GM19239 (cell line): ENCODE data around the gene BCL2L13.

Source experiments
- DNase-seq: peaks from one replicate; pipeline ENCODE4 v3.0.0; 2011; ENCODE audit warnings: low spot score; ENCODE audit not compliant: insufficient read length
- FAIRE-seq: peaks from 2 replicates; lab custom pipeline; 2011; peaks lifted over from hg19 to GRCh38; lab: Jason Lieb, UNC

BCL2L13 gene

GRCh38 chr22:17724241-17724640, 85.7 kb downstream of the BCL2L13 start:
- FAIRE-seq: no peak
- no peak for DNase-seq

GRCh38 chr22:17724678-17725499, 86.3 kb downstream of the BCL2L13 start:
- FAIRE-seq: no peak
- DNase-seq: no peak

GRCh38 chr22:17725500-17725796, 86.9 kb downstream of the BCL2L13 start:
- DNase-seq (no peak), FAIRE-seq (no peak)

GRCh38 chr22:17726006-17726927, 87.7 kb downstream of the BCL2L13 start:
- DNase-seq: no peak
- no peak for FAIRE-seq

- DNase-seq (no peak), FAIRE-seq (no peak)
These were observed 88.7 kb downstream of the BCL2L13 start for GRCh38 chr22:17726928-17727897.

- DNase-seq: no peak
- no peak for FAIRE-seq
These were observed 90.2 kb downstream of the BCL2L13 start for GRCh38 chr22:17728786-17729185.

- no peak for FAIRE-seq
- DNase-seq: no peak
These were observed 91.0 kb downstream of the BCL2L13 start for GRCh38 chr22:17729561-17729960.

- DNase-seq: no peak
- no peak for FAIRE-seq
These were observed 93.8 kb downstream of the BCL2L13 start for GRCh38 chr22:17732251-17732854.

- DNase-seq (no peak), FAIRE-seq (no peak)
These were observed 94.9 kb downstream of the BCL2L13 start for GRCh38 chr22:17733466-17733865.

- FAIRE-seq (no peak), DNase-seq (no peak)
These were observed 95.6 kb downstream of the BCL2L13 start for GRCh38 chr22:17734187-17734586.

GRCh38 chr22:17738386-17739128, 100.0 kb downstream of the BCL2L13 start:
- FAIRE-seq (no peak), DNase-seq (no peak)

GRCh38 chr22:17739196-17739975, 100.8 kb downstream of the BCL2L13 start:
- FAIRE-seq: no peak
- no peak for DNase-seq

- no peak for FAIRE-seq
- DNase-seq: no peak
These were observed 103.4 kb downstream of the BCL2L13 start for GRCh38 chr22:17741866-17742526.

GRCh38 chr22:17742527-17742902, 104.0 kb downstream of the BCL2L13 start:
- DNase-seq (peak; percentile 97), FAIRE-seq (peak; percentile 91)

- DNase-seq (no peak), FAIRE-seq (no peak)
These were observed 105.3 kb downstream of the BCL2L13 start for GRCh38 chr22:17743661-17744411.

GRCh38 chr22:17744430-17744829, 105.9 kb downstream of the BCL2L13 start:
- no peak for DNase-seq
- FAIRE-seq: no peak

- DNase-seq (no peak), FAIRE-seq (no peak)
These were observed 108.4 kb downstream of the BCL2L13 start for GRCh38 chr22:17746916-17747315.
